Ramos (cell line): ENCODE data around the gene SLC34A2.
"Not testable (repeated sequence)": the region's sequence is repeated elsewhere in the genome, so short reads cannot be mapped to it uniquely, and the experiment has no call there.

Experiments
- in situ Hi-C: fragments of 300-500 bp; cut with MboI; formaldehyde crosslinking; loops from one replicate; pipeline ENCODE4 v1.14.3; 2022; ENCODE audit warnings: low sequenced_read_pairs; ENCODE audit not compliant: unreplicated experiment

The SLC34A2 gene

DNA sequence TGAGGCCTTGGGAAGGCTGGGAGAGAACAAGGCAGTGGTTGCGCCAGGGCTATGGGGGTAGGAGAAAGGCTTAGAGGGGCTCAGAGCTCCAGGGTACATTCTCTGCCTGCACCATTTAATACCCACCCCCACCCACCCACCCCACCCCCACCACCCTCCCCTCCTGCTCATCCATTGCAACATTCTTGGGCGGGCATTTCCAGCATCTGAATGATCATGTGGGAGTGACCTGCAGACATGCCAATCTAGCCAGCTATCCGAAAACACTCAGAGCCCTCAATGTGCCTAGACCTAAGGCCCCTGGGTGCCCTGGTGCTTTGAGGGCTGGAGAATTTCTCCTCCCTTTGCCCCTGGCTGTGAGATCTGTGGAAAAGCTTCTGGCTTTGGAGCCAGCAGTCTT lies 3.1 kb downstream of the SLC34A2 start:
- in situ Hi-C loops, result no loop called here

DNA sequence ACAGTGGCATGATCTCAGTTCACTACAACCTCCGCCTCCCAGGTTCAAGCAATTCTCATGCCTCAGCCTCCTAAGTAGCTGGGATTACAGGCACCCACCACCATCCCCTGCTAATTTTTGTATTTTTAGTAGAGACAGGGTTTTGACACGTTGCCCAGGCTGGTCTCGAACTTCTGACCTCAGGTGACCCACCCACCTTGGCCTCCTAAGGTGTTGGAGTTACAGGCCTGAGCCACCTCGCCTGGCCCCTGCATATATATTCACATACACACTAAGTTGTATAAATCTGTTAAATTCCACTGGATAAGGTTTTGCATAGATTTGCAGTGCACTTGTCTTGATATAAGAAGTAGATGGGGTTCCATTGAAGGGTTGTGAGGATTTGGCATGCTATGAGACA lies 5.8 kb downstream of the SLC34A2 start:
- in situ Hi-C loops, result not testable (repeated sequence)

DNA sequence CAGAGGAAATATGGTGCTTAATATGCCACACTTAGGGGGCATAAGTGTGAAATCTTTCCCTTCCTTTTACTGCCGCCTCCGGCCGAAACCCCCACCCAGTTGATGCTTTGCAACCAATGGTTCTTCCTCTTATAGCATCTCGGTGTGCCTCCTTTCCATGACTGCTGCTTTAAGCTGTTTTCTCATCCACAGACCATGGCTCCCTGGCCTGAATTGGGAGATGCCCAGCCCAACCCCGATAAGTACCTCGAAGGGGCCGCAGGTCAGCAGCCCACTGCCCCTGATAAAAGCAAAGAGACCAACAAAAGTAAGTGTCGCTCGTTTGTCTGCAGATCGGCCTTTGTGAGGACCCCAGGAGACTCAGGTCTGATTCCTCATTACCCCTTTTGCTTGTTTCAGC lies 6.7 kb downstream of the SLC34A2 start:
- in situ Hi-C loops, result no loop called here

DNA sequence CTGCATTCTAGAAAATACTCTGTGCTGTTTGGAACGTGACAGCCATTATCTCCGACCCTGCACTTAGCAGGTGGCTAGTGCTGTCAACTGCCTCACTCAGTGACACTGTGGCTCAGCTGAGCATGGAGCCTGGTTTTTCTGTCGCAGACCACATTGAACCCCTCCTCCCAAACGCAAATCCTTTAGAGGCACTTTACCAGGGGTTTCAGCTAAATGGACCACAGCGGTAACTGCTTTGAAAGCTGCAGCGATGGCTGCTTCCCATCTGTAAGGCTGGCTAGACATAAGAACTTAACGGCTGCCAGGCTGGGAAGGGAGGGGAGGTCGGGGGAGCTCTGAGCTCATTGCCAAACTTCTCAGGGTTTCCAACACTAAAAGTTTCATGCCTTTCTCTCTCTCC lies 8.1 kb downstream of the SLC34A2 start:
- in situ Hi-C loops, result no loop called here

DNA sequence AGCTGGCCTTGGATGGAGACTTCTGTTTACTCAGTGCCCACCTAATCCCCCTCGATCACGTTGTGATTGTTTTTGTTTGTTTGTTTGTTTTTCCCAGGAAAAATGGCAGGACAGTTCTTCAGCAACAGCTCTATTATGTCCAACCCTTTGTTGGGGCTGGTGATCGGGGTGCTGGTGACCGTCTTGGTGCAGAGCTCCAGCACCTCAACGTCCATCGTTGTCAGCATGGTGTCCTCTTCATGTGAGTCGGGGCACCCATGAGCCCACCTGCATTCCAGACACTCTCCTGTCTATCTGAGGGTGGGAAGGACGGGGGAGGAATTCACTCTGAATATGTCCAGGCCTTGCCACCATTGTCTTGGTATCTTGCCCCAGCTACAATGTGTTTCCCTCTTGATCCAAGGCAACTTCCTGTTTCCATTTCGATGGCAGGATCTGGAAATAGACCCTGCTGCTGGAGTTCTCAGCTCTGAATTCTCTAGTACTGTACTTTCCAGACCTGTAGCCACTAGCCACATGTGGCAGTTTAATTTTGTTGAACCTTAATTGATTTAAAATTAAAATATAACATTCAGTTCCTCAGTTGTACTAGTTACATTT lies 10.5 kb downstream of the SLC34A2 start:
- in situ Hi-C loops, result no loop called here

DNA sequence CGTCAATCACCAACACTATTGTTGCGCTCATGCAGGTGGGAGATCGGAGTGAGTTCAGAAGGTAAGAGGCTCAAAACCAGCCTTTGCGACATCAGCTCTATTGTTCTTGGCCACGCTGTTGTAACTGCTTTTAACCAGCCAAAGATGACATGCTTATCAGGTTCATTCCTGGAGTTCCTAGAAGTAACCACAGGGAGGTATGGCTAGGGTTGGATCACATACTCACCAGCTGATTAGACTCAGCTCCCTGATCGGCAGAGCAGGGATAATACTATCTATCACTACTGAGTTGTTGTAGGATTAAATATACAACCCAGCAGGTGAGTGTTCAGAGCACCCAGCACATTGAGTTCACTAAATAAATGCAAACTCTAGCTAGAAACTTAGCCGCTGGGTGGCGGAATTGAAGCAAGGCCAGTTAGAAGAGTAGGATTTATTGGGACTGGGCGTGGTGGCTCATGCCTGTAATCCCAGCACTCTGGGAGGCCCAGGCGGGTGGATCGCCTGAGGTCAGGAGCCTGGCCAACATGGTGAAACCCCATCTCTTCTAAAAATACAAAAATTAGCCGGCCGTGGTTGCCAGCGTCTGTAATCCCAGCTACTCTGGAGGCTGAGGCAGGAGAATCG lies 12.4 kb downstream of the SLC34A2 start:
- in situ Hi-C loops, result no loop called here

DNA sequence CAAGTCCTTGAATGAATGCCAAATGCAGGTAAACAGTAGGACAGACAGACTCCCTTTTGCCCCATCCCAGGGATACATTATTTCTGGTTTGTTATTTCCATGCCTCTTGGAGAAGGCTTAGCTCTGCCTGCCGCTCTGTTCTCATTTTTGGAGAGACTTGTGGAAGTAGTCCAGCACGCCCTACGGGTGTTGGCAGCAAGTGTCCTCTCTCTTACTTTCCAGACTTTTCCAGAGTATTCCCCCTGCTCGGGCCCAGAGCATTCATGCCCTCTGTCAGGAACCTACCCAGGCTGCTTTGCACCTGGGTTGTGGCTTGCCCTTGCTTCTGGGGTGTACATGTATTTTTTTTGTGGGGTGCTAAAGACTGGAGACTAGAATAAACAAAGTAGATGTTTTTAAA lies 15.3 kb downstream of the SLC34A2 start:
- in situ Hi-C loops, result no loop called here

DNA sequence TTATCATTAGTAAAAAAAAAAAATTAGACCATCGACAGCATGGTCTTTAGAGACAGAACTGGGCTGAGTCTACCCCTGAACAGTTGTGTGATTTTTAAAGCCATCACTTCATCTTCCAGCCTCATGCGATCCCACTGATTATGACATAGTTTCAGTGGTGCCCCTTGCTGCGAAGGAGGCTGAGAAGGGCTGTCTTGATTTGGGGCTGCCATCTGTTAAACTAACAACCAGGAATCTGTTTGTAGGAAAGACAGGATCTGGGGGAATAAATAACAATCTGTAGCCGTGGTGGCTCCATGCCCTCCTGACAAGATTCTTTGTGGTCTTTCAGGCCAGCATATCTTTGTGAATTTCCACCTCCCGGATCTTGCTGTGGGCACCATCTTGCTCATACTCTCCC lies 17.1 kb downstream of the SLC34A2 start:
- in situ Hi-C loops, result no loop called here

DNA sequence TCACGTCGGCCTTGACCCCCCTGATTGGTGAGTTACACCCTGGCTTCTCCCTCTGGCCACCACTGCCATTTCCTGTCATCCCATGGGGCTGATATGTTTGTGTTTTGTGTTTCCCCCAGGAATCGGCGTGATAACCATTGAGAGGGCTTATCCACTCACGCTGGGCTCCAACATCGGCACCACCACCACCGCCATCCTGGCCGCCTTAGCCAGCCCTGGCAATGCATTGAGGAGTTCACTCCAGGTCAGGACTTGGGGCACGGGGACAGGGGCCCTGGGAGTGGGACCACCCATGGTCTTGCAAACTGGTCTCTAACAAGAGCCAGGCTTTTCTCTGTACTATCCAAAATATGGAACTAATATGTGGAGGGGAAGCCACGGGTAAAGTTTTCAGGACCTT lies 18.7 kb downstream of the SLC34A2 start:
- in situ Hi-C loops, result no loop called here

DNA sequence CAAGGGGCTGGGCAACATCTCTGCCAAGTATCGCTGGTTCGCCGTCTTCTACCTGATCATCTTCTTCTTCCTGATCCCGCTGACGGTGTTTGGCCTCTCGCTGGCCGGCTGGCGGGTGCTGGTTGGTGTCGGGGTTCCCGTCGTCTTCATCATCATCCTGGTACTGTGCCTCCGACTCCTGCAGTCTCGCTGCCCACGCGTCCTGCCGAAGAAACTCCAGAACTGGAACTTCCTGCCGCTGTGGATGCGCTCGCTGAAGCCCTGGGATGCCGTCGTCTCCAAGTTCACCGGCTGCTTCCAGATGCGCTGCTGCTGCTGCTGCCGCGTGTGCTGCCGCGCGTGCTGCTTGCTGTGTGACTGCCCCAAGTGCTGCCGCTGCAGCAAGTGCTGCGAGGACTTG lies 20.6 kb downstream of the SLC34A2 start:
- in situ Hi-C loops, result no loop called here

DNA sequence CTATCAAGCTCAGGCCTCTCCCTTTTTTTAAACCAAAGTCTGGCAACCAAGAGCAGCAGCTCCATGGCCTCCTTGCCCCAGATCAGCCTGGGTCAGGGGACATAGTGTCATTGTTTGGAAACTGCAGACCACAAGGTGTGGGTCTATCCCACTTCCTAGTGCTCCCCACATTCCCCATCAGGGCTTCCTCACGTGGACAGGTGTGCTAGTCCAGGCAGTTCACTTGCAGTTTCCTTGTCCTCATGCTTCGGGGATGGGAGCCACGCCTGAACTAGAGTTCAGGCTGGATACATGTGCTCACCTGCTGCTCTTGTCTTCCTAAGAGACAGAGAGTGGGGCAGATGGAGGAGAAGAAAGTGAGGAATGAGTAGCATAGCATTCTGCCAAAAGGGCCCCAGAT lies 21.5 kb downstream of the SLC34A2 start:
- in situ Hi-C loops, result no loop called here

DNA sequence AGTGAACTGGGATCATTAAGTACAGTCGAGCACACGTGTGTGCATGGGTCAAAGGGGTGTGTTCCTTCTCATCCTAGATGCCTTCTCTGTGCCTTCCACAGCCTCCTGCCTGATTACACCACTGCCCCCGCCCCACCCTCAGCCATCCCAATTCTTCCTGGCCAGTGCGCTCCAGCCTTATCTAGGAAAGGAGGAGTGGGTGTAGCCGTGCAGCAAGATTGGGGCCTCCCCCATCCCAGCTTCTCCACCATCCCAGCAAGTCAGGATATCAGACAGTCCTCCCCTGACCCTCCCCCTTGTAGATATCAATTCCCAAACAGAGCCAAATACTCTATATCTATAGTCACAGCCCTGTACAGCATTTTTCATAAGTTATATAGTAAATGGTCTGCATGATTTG lies 22.3 kb downstream of the SLC34A2 start:
- in situ Hi-C loops, result no loop called here

DNA sequence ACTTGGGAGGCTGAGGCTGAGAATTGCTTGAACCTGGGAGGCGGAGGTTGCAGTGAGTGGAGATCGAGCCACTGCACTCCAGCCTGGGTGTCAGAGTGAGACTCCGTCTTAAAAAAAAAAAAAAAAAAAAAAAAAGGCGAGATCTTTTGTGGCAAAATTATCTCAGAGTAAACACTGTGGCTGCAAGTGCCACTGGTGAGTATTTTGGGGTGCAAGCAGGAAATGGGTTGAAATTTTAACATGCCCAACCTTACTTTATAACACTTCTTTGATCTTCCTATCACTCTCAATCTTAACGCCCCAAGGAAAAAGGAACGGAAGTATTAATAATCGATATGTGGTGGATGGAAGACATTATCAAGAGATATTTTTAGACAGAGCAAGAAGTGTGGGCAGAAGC lies 32.1 kb downstream of the SLC34A2 start:
- in situ Hi-C loops, result no loop called here

DNA sequence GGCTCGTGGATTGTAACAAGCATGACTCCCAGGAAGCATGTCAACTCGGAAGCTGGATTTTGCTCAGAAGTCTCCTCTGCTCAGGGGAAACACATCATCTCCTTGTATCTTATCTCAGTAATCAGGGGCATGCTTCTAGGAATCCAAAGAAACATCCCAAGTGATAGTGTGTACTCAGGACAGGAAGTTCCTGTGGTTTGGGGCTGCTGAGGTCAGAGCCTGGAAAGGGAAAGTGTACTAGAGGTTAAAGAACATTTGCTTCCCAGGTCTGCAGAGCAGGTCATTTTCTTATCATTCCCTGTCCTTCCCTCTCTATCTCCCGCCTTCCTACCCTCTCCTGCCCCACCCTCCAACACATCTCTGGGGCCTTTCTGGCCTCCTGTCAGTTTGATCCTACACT lies 38.8 kb downstream of the SLC34A2 start:
- in situ Hi-C loops, result no loop called here

DNA sequence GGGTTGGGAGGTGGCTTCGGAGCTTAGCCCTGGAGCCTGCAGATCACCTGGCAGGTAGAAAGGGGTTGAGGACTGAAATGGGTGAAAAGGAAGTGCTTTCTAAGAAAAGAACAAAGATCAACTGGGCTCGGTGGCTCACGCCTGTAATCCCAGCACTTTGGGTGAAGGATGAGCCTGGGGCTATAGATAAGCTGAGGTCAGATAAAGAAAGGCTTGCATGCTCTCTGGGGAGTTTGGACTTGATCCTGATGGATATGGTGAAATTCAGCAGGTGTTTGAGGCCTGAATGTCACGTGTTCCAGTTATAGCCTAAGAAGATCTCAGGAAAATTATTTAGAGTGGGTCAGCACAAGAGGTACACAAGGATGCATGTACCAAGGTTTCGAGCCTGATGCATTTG lies 40.8 kb downstream of the SLC34A2 start:
- in situ Hi-C loops, result no loop called here

DNA sequence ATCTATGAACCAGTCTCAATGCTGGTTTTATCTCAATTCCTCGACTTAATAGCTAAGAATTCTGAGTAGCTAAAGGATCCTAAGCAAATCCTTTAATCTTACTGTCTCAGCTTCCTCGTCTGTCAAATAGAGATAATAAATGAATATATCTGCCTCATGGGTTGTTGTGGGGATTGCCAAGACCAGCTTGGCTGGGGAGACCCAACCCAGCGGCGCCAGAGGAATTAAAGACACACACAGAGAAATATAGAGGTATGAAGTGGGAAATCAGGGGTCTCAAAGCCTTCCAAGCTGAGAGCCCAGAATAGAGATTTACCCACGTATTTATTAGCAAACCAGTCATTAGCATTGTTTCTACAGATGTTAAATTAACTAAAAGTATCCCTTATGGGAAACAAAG lies 41.9 kb downstream of the SLC34A2 start:
- in situ Hi-C loops, result no loop called here

DNA sequence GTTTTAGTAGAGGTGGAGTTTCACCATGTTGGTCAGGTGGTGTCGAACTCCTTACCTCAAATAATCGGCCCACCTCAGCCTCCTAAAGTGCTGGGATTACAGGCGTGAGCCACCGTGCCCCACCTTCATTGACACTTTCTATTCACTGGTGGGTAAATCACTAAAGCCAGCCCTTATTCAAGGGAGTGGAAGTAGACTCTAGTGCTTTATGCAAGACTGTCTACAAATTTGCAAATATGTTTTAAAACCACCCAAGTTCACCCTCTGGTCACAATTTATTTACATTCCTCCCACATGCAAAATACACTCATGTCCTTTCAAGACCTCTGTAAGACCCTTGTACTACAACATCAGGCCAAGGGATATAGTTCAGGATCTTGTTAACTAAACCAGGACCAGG lies 45.0 kb downstream of the SLC34A2 start:
- in situ Hi-C loops, result no loop called here

DNA sequence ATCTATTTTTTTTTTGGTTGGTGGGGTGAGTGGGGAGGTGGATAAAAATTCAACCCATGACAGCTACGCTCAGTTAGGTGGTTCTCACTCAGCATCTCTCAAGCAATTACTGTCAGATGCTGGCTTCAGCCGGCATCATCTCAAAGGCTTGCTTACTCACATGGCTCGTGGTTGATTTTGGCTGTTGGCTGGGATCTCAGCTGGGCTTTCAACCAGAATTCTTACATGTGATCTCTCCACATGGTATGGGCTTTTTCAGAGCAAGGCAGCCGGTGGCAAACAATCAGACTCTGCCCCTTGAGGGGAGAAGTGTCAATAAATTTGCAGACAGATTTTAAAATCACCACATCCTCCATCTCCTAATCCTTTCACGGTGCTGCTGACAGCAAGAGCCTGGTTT lies 47.2 kb downstream of the SLC34A2 start:
- in situ Hi-C loops, result no loop called here

DNA sequence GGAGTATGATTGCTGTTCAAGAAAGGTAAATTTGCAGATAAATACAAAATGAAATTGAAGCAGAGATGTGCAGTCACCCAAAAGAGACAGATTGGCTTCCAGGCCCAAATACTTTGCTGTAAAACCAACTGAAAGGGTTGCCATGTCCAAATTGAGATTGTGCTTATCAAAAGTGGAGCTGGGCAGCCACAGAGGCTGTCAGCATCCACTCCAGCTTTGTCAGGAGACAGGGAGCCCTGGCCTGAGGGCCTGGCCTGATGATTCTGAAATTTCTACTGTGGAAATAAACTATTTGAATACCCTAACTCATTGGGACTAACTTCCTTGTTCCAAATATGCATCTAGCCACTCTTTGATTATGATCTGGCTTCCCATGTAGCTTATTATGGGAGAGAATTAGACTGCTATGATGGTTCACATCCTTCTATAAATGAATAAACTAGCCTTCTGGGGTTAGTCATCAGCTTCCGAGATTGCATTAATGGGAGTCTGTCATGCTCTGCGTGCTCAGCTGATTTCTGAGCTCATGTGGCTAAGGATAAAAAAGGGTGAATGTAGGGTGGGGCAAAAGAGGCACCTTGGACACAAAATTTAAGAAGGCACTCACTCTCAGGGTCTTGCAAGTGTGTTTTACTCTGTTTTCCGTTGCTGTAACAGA lies 48.2 kb downstream of the SLC34A2 start:
- in situ Hi-C loops, result no loop called here

DNA sequence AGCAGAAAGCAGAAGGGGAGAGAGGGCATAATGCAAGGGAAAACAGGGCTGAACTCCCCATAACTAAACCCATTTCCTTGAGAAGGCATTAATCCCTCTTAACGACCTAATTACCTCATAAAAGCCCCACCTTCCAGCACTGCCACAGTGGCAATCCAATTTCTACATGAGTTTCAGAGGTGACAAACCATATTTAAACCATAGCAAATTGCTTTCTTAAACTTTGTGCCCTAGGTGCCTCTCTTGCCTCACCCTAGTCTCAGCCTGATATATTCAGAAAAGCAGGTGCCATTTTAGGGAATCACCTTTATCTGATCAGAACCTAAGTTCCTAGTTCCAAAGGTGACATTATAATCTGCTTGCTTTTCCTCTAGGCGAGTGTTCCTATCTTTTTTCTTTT lies 48.9 kb downstream of the SLC34A2 start:
- in situ Hi-C loops, result no loop called here

DNA sequence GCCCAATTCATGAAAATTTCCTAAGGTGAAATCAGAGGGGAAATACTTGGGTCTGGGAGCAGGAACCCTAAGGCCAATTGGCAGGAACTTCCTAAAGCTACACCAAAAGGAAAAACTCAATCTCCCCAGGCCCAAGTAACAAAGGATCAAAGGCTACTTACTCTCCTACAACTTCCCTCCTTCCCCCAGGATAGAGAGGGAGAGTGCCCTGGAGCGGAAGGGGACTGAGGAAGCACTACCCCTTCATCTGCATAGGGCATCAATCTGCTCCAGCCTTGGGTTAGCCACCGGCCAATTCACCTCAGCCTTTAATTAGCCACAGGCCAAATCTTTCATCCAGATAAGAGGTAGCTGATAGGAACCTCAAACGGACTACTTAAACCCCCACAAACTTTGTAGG lies 55.0 kb downstream of the SLC34A2 start:
- in situ Hi-C loops, result no loop called here

DNA sequence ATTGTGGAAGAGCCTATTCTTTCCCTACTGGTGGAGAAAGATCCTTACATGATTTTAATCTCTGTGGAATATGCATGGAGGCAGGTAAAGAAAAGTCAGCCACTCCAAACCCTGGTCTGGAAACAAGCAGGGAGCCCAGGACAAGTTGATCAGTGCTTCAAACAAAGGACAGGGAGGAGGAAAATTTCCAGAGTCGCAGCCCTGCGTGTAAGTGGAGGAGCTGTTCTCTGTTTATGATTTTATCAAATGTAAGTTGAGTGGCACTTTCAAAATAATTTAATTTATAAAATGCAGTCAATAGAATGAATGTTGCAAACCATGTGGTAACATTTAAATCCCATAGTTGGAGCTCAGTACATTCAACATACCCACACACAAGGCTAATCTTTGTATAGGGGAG lies 57.0 kb downstream of the SLC34A2 start:
- in situ Hi-C loops, result no loop called here
